ENCODE data around the gene ADAM15. TPM values are rescaled to one million over a fixed set of nuclear protein-coding genes. Genes with fewer than 3 reads are reported as not detected.
A peak's percentile ranks its signal among the peaks of the same experiment; 100 is the strongest.

ADAM15 gene
- total RNA-seq, 4 donors from 2014 or later: 51.3 to 75.5 (median 65.6) TPM

GRCh38 chr1:155003227-155003765, 47.8 kb upstream of the ADAM15 start:
- peak in 1 of 2 donors; percentile 33 for TF ChIP-seq POLR2A (IDR thresholded peaks at IDR 0.05)
- TF ChIP-seq CTCF (IDR thresholded peaks at IDR 0.05): no peak
- no peaks in the 10 kb centered on the region for H3K27me3 ChIP-seq
- peaks cover 57 to 60% of the 10 kb centered on the region in 2 donors for H3K4me1 ChIP-seq
- H3K4me3 ChIP-seq (replicated peaks in 1 of 3): peak overlapping the region; percentile 86 to 97 (median 93)
- peak in 1 of 2 donors; percentile 59 for DNase-seq
- 1% methylated on average over 24 to 25 of the region's 37 CpGs for WGBS, 2 donors
- H3K27ac ChIP-seq: peak overlapping the region; percentile 91 to 99 (median 95)
- intact Hi-C loops (cut with DNase I): no loop called here
- H3K9me3 ChIP-seq: no peaks in the 10 kb centered on the region
- no peaks in the 10 kb centered on the region for H3K36me3 ChIP-seq

DNA sequence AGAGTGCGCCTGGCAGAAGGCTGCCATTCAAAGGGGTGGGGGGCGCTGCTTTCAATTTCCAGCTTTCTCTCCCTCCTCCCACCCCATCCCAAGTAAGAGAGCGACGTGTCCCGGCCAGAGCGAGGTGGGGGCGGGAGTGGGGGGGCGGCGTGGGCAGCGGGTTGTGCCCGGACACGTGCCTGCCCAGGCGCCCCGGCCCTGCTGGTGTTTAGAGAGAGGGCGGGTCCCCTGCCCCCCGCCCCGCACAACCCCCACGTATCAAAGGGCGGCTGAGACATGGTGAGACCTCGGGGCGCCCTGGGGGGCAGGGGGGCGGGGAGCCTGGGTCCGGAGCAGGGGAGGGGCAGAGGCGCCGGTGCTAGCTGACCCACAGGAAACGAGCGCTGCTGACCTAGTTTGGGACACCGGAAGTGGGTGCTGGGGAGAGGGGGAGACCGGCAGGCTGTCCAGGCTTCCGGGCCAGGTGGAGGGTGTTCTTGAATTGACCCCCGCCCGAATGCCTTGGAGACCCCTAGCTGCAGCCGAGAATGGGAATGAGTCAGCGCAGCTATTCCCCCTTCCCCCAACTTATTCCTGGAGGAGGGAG, 47.3 kb upstream of the ADAM15 start:
- TF ChIP-seq POLR2A (IDR thresholded peaks at IDR 0.05): no peak
- TF ChIP-seq CTCF (IDR thresholded peaks at IDR 0.05): no peak
- intact Hi-C loops (cut with DNase I): no loop called here
- whole genome bisulfite sequencing, 2 donors: 2 to 6% methylated on average over 11 to 12 of the region's 34 CpGs
- Histone ChIP-seq H3K27me3 (no peaks in the 10 kb centered on the region), H3K9me3 (no peaks in the 10 kb centered on the region), H3K36me3 (no peaks in the 10 kb centered on the region), H3K27ac (peak overlapping the region; percentile 91 to 99 (median 95)), H3K4me3 (replicated peaks in 1 of 3) (peak overlapping the region; percentile 86 to 97 (median 93)), H3K4me1 (peaks cover 61 to 65% of the 10 kb centered on the region in 2 donors)
- peak; percentile 76 to 86 for DNase-seq

DNA sequence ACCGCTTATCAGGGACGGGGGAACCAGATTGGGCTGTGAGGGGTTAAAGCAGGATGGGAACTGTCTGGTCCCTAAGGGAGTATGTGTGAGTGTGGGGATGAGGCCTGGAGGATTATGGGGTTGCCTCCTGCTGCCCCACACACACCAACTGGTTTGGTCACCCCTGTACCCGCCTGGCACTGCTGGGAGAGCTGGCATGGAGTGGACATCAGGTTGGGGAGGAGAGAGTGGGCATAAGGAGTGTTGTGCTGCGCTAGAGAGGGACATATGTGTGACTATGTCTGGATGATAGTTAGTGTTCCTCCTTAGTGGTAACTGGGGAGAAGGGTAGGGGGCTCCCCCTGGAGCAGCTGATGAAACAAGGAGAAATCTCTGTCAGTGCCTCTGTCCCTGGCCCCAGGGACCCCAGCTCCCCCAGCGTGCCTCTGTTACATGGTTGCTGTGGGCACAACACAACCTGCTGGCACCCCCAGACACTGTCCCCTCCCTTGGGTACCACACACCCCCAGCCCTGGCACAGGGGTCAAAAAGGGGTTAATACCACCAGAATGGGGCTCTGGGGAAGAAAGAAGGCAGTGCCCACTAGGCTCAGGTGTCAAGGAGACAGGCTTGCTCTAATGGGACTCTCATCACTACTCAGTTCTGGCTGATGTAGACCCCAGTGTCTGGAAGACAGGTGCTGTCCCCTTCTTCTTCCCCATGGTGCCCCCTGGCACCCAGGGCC, 46.6 kb upstream of the ADAM15 start:
- Histone ChIP-seq H3K4me1 (peaks cover 61 to 65% of the 10 kb centered on the region in 2 donors), H3K27ac (peak overlapping the region; percentile 91 to 99 (median 95)), H3K4me3 (replicated peaks in 1 of 3) (peak overlapping the region; percentile 25 to 93 (median 86)), H3K27me3 (no peaks in the 10 kb centered on the region), H3K9me3 (no peaks in the 10 kb centered on the region), H3K36me3 (no peaks in the 10 kb centered on the region)
- intact Hi-C loops (cut with DNase I): no loop called here
- 21 to 34% methylated on average over 5 of the region's 5 CpGs for WGBS, 2 donors
- DNase-seq: no peak
- TF ChIP-seq POLR2A (IDR thresholded peaks at IDR 0.05) (no peak), CTCF (IDR thresholded peaks at IDR 0.05) (no peak)

DNA sequence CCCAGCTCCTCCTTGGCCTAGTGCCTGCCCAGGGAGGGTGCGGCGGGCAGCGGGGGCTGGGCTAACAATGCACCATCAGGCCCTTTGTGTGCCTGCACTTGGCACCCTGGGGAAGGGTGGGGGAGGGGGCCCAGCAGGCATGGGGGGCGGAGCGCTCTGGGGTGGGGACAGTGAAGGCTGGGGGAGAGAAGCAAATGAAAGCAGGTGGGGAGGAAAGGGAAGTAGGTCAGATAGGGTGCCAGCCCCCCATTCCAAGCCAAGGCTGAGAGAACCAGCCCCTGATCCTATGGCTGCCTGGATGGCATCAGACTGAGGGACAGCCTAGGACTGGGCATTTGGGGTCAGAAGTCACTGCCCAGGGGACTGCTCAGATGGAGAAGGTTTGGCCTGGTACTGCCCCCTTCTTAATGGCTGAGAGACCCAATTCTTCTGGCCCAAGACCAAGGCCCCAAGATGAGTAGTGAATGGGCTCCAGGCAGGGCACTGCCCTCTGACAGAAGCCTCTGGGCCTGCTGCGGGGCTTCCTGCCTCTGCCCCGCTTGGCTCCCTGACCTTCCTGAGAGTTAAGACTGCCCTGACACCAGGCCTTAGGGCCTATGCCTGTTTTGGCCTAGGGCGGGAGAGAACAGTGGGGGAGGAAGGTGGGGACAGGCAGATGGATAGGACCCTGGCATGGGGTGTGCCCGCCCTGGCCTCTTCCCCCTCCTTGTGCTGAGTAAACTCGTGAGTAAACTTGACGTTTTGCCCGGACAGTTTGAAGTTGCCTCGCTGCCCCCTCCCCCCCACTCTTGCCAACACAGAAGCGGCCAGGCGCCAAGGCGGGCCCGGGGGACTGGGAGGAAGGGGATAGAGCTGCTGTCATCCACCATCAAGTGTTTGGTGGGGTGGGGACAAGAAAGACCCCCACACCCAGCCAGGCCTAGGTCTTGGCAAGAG, 45.8 kb upstream of the ADAM15 start:
- intact Hi-C loops (cut with DNase I): no loop called here
- Histone ChIP-seq H3K4me3 (replicated peaks in 1 of 3) (peak overlapping the region in 1 of 3 donors; percentile 86), H3K4me1 (peaks cover 60 to 61% of the 10 kb centered on the region in 2 donors), H3K27me3 (no peaks in the 10 kb centered on the region), H3K27ac (peak overlapping the region; percentile 91 to 99 (median 95)), H3K36me3 (no peaks in the 10 kb centered on the region), H3K9me3 (no peaks in the 10 kb centered on the region)
- WGBS, 2 donors: 25 to 38% methylated on average over 15 to 17 of the region's 17 CpGs
- TF ChIP-seq POLR2A (IDR thresholded peaks at IDR 0.05): peak in 1 of 2 donors; percentile 43
- TF ChIP-seq CTCF (IDR thresholded peaks at IDR 0.05): no peak
- peak; percentile 93 to 97 for DNase-seq
